ENCODE data around the gene PDGFC. TPM values are rescaled to one million over a fixed set of nuclear protein-coding genes. Genes with fewer than 3 reads are reported as not detected.

Gene PDGFC
- polyA plus RNA-seq, 1 donor (not counting 4 experiments of a cell fraction or from before 2014, with no cell fraction given) = 29.7 TPM

DNA sequence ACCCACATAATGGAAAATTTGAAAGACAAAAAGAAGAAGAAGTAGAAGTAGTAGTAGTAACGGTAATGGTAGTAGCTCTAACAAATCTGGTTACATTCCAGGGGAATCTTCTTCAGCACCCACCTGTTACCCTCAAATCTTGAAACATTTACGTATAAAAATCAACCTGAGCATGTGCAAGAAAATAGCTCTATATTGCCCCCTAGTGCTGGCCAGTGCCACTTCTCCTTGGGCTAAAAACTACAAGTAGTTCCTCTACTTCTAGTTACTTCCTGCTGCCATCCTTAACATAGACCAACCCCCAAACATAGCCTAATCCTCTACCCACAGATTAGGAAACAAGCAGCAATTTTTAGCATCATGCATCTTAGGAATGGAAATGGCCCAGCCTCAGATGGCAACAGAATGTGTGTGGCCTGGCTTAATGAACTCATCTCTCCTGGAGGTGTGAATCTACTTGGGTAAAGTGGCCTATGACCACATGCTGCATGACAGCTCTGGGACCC is 3.1 kb downstream of the PDGFC start:
- H3K27ac ChIP-seq (ENCODE audit: control insufficient read depth, insufficient read depth, low read length) = peak overlapping the region; percentile 84
- H3K4me1 ChIP-seq (ENCODE audit: control insufficient read depth, extremely low read depth, insufficient read depth, low read length) = peaks cover 32% of the 10 kb centered on the region
- dilution Hi-C loops (cut with MboI; ENCODE audit: extremely low pct_ligation_motif_present, low sequenced_read_pairs) = no loop called here
- H3K79me2 ChIP-seq (ENCODE audit: control insufficient read depth, insufficient read depth, low read length) = peaks cover 68% of the 10 kb centered on the region
- TF ChIP-seq EZH2 (IDR thresholded peaks at IDR 0.05; ENCODE audit: low read length) = no peak
- TF ChIP-seq, protein P1, sequence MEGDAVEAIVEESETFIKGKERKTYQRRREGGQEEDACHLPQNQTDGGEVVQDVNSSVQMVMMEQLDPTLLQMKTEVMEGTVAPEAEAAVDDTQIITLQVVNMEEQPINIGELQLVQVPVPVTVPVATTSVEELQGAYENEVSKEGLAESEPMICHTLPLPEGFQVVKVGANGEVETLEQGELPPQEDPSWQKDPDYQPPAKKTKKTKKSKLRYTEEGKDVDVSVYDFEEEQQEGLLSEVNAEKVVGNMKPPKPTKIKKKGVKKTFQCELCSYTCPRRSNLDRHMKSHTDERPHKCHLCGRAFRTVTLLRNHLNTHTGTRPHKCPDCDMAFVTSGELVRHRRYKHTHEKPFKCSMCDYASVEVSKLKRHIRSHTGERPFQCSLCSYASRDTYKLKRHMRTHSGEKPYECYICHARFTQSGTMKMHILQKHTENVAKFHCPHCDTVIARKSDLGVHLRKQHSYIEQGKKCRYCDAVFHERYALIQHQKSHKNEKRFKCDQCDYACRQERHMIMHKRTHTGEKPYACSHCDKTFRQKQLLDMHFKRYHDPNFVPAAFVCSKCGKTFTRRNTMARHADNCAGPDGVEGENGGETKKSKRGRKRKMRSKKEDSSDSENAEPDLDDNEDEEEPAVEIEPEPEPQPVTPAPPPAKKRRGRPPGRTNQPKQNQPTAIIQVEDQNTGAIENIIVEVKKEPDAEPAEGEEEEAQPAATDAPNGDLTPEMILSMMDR (optimal IDR thresholded peaks at IDR 0.05 in 1 of 3, IDR thresholded peaks at IDR 0.05 in 1 of 3, conservative IDR thresholded peaks at IDR 0.05 in 1 of 3; ENCODE audit: extremely low read depth in 1 of 3, insufficient read depth in 2 of 3, low read length in 3 of 3) = peak; percentile 62 to 72 (median 71)
- H3K4me2 ChIP-seq (ENCODE audit: control insufficient read depth, extremely low read depth, insufficient read depth, low read depth, low read length) = peak overlapping the region; percentile 88
- H3K36me3 ChIP-seq (ENCODE audit: control insufficient read depth in 2 of 2, extremely low read depth in 1 of 2, insufficient read depth in 2 of 2, low read length in 2 of 2) = no peaks in the 10 kb centered on the region
- H3K27me3 ChIP-seq (ENCODE audit: control insufficient read depth, extremely low read depth, insufficient read depth, low read length) = no peaks in the 10 kb centered on the region
- DNase-seq (ENCODE audit: low read depth, low spot score) (peak; percentile 62), FAIRE-seq (peak; percentile 92)
- H2AFZ ChIP-seq (ENCODE audit: control insufficient read depth, low read length) = no peak overlapping the region
- H3K9me1 ChIP-seq (ENCODE audit: control insufficient read depth, extremely low read depth, insufficient read depth, low read length) = no peaks in the 10 kb centered on the region
- no peaks in the 10 kb centered on the region for H3K9me3 ChIP-seq (ENCODE audit: control insufficient read depth, low read depth, low read length)
- H4K20me1 ChIP-seq (ENCODE audit: control insufficient read depth, extremely low read depth, insufficient read depth, low read length) = no peaks in the 10 kb centered on the region
- H3K9ac ChIP-seq (ENCODE audit: control insufficient read depth, extremely low read depth, insufficient read depth, low read length) = peak overlapping the region; percentile 80
- peak overlapping the region; percentile 76 to 85 (median 80) for H3K4me3 ChIP-seq (ENCODE audit: control insufficient read depth in 2 of 3, extremely low read depth in 1 of 3, insufficient read depth in 2 of 3, low read depth in 1 of 3, low read length in 3 of 3)

DNA sequence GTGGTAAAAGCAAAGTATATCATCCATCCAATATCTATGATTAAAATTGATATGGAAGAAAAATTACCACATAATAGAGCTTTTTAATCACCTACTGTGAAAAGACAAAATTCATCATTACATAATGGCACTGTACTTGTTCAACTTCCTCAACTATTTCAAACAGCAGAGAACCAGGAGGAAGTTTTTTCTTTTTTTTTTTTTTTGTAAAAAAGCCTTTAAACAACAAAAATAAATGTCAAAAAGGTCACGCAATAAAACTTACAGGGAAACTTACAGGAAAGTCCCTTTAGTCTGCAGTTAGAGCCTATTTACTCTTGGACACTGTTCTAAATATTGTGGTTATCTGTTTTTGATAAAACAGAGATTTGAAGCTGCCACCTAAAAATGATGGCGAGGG is 4.8 kb downstream of the PDGFC start:
- Histone ChIP-seq H3K27ac (ENCODE audit: control insufficient read depth, insufficient read depth, low read length) (no peak overlapping the region), H3K4me2 (ENCODE audit: control insufficient read depth, extremely low read depth, insufficient read depth, low read depth, low read length) (peak overlapping the region; percentile 88), H3K9me3 (ENCODE audit: control insufficient read depth, low read depth, low read length) (no peaks in the 10 kb centered on the region), H3K79me2 (ENCODE audit: control insufficient read depth, insufficient read depth, low read length) (peaks cover 75% of the 10 kb centered on the region), H4K20me1 (ENCODE audit: control insufficient read depth, extremely low read depth, insufficient read depth, low read length) (no peaks in the 10 kb centered on the region), H3K9ac (ENCODE audit: control insufficient read depth, extremely low read depth, insufficient read depth, low read length) (no peak overlapping the region), H2AFZ (ENCODE audit: control insufficient read depth, low read length) (no peak overlapping the region), H3K36me3 (ENCODE audit: control insufficient read depth in 2 of 2, extremely low read depth in 1 of 2, insufficient read depth in 2 of 2, low read length in 2 of 2) (no peaks in the 10 kb centered on the region), H3K4me3 (ENCODE audit: control insufficient read depth in 2 of 3, extremely low read depth in 1 of 3, insufficient read depth in 2 of 3, low read depth in 1 of 3, low read length in 3 of 3) (no peak overlapping the region), H3K4me1 (ENCODE audit: control insufficient read depth, extremely low read depth, insufficient read depth, low read length) (peaks cover 41% of the 10 kb centered on the region), H3K27me3 (ENCODE audit: control insufficient read depth, extremely low read depth, insufficient read depth, low read length) (no peaks in the 10 kb centered on the region), H3K9me1 (ENCODE audit: control insufficient read depth, extremely low read depth, insufficient read depth, low read length) (no peaks in the 10 kb centered on the region)
- no peak for FAIRE-seq
- dilution Hi-C loops (cut with MboI; ENCODE audit: extremely low pct_ligation_motif_present, low sequenced_read_pairs) = no loop called here
- DNase-seq (ENCODE audit: low read depth, low spot score) = no peak
- TF ChIP-seq, protein P1 (optimal IDR thresholded peaks at IDR 0.05 in 1 of 3, IDR thresholded peaks at IDR 0.05 in 1 of 3, conservative IDR thresholded peaks at IDR 0.05 in 1 of 3; ENCODE audit: extremely low read depth in 1 of 3, insufficient read depth in 2 of 3, low read length in 3 of 3) = no peak
- TF ChIP-seq EZH2 (IDR thresholded peaks at IDR 0.05; ENCODE audit: low read length) = no peak

Data from keratinocyte (primary cell).